Fibroblast of the conjunctiva (primary cell): Measurements from ENCODE around the gene EHBP1.
"Not testable (repeated sequence)": the region's sequence is repeated elsewhere in the genome, so short reads cannot be mapped to it uniquely, and the experiment has no call there.

ENCODE experiments used
- DNase-seq: peaks from one replicate; pipeline ENCODE4 v3.0.0-alpha.2; 2010; ENCODE audit warnings: low read depth

EHBP1 gene

GRCh38 chr2:62705859-62706720 is 577 bp downstream of the EHBP1 start:
- peak; percentile 24 for DNase-seq

- DNase-seq: no peak
Observed at GRCh38 chr2:62706721-62707521, 1.4 kb downstream of the EHBP1 start.

GRCh38 chr2:62708751-62709150 is 3.2 kb downstream of the EHBP1 start:
- no peak for DNase-seq

GRCh38 chr2:62711832-62712494 is 6.5 kb downstream of the EHBP1 start:
- DNase-seq: no peak

GRCh38 chr2:62713196-62713595 is 7.7 kb downstream of the EHBP1 start:
- DNase-seq: not testable (repeated sequence)

GRCh38 chr2:62713837-62714236 is 8.3 kb downstream of the EHBP1 start:
- no peak for DNase-seq

GRCh38 chr2:62716768-62717167 is 11.3 kb downstream of the EHBP1 start:
- DNase-seq: no peak

GRCh38 chr2:62717503-62718081 is 12.1 kb downstream of the EHBP1 start:
- no peak for DNase-seq

- DNase-seq: no peak
Observed at GRCh38 chr2:62718225-62718822, 12.8 kb downstream of the EHBP1 start.

GRCh38 chr2:62719757-62720156 is 14.2 kb downstream of the EHBP1 start:
- no peak for DNase-seq

- DNase-seq: no peak
Observed at GRCh38 chr2:62722679-62723078, 17.2 kb downstream of the EHBP1 start.

GRCh38 chr2:62723253-62723652 is 17.7 kb downstream of the EHBP1 start:
- no peak for DNase-seq

GRCh38 chr2:62724106-62724505 is 18.6 kb downstream of the EHBP1 start:
- DNase-seq: no peak

- no peak for DNase-seq
Observed at GRCh38 chr2:62724886-62725711, 19.6 kb downstream of the EHBP1 start.

- DNase-seq: no peak
Observed at GRCh38 chr2:62725712-62726055, 20.2 kb downstream of the EHBP1 start.

- no peak for DNase-seq
Observed at GRCh38 chr2:62727259-62727867, 21.9 kb downstream of the EHBP1 start.

GRCh38 chr2:62727876-62728566 is 22.5 kb downstream of the EHBP1 start:
- no peak for DNase-seq

- no peak for DNase-seq
Observed at GRCh38 chr2:62731275-62731674, 25.8 kb downstream of the EHBP1 start.

GRCh38 chr2:62732262-62732777 is 26.8 kb downstream of the EHBP1 start:
- DNase-seq: no peak

- DNase-seq: no peak
Observed at GRCh38 chr2:62733546-62733945, 28.0 kb downstream of the EHBP1 start.
